GM23248 (cell line): ENCODE results near the gene TARBP2. TPM values are rescaled to one million over a fixed set of nuclear protein-coding genes. Genes with fewer than 3 reads are reported as not detected.
A peak's percentile ranks its signal among the peaks of the same experiment; 100 is the strongest.

Experiments
- DNase-seq: peaks from one replicate; pipeline ENCODE4 v3.0.0-alpha.2; 2015
- H2AFZ ChIP-seq: fragments of 200-600 bp; sonication (generic); 2 replicates; pipeline ENCODE4 v1.6.1; 2016; ENCODE audit warnings: antibody characterized with exemption
- H3F3A ChIP-seq: fragments of 200-600 bp; sonication (generic); 2 replicates; pipeline ENCODE4 v1.6.1; 2016; ENCODE audit warnings: mild to moderate bottlenecking, antibody characterized with exemption, mixed run types; ENCODE audit not compliant: insufficient read depth
- H3K27ac ChIP-seq: fragments of 200-600 bp; sonication (generic); 2 replicates; pipeline ENCODE4 v1.5.1; 2016; ENCODE audit warnings: mild to moderate bottlenecking
- H3K27me3 ChIP-seq: fragments of 200-600 bp; sonication (generic); replicated peaks from 2 replicates; pipeline ENCODE4 v1.6.1; 2016; ENCODE audit warnings: mild to moderate bottlenecking; ENCODE audit not compliant: insufficient read depth
- H3K36me3 ChIP-seq: fragments of 200-600 bp; sonication (generic); 2 replicates; pipeline ENCODE4 v1.6.1; 2016; ENCODE audit warnings: low read depth, mild to moderate bottlenecking
- H3K4me1 ChIP-seq: fragments of 200-600 bp; sonication (generic); 2 replicates; pipeline ENCODE4 v1.6.1; 2016; ENCODE audit warnings: mild to moderate bottlenecking; ENCODE audit not compliant: insufficient read depth
- H3K4me2 ChIP-seq: fragments of 200-600 bp; sonication (generic); one replicate; pipeline ENCODE4 v1.6.1; 2016; ENCODE audit warnings: mild to moderate bottlenecking; ENCODE audit not compliant: unreplicated experiment
- H3K4me3 ChIP-seq: fragments of 200-600 bp; sonication (generic); 2 replicates; pipeline ENCODE4 v1.5.1; 2016; ENCODE audit warnings: mild to moderate bottlenecking
- H3K79me2 ChIP-seq: fragments of 200-600 bp; sonication (generic); 2 replicates; pipeline ENCODE4 v1.6.1; 2016; ENCODE audit warnings: mild to moderate bottlenecking; ENCODE audit not compliant: insufficient read depth
- H3K9ac ChIP-seq: fragments of 200-600 bp; sonication (generic); 2 replicates; pipeline ENCODE4 v1.6.1; 2016; ENCODE audit warnings: mild to moderate bottlenecking
- H3K9me2 ChIP-seq: fragments of 200-600 bp; sonication (generic); 2 replicates; pipeline ENCODE4 v1.6.1; 2016; ENCODE audit warnings: mixed run types, mild to moderate bottlenecking, moderate library complexity; ENCODE audit not compliant: insufficient read depth
- H3K9me3 ChIP-seq: fragments of 200-600 bp; sonication (generic); one replicate; pipeline ENCODE4 v1.6.1; 2017; ENCODE audit warnings: low read depth
- H4K20me1 ChIP-seq: fragments of 200-600 bp; sonication (generic); 2 replicates; pipeline ENCODE4 v1.6.0; 2016; ENCODE audit not compliant: insufficient read depth
- EZH2 ChIP-seq: fragments of 200-600 bp; sonication (generic); IDR thresholded peaks from 2 replicates; pipeline ENCODE4 v1.6.1; 2018; ENCODE audit warnings: antibody characterized with exemption, mild to moderate bottlenecking; ENCODE audit not compliant: insufficient read depth, poor library complexity, severe bottlenecking
- EZH2phosphoT487 ChIP-seq: fragments of 200-600 bp; sonication (generic); IDR thresholded peaks from 2 replicates; pipeline ENCODE4 v1.6.1; 2018; ENCODE audit warnings: antibody characterized with exemption, moderate library complexity, mild to moderate bottlenecking, low read depth; ENCODE audit not compliant: insufficient read depth
- WGBS, 2 experiments: methylation state at CpG; one replicate each; pipeline ENCODE4 v1.1.6; 2015 to 2017; ENCODE audit warnings: low lambda C conversion rate in 2 of 2, low coverage in 1 of 2; ENCODE audit errors: missing lambda C conversion rate in 2 of 2; 5-methylcytosine and 5-hydroxymethylcytosine counted together
- in situ Hi-C: fragments of 300-500 bp; cut with MboI; formaldehyde crosslinking; loops from 2 replicates; pipeline ENCODE4 v1.15.0; 2020
- polyA plus RNA-seq: library from polyadenylated mRNA; unstranded; fragments of >200 nt; fragmentation: Nextera tagmentation; extraction: Ambion mirVana; gene quantifications from 2 replicates; pipeline ENCODE4 v1.2.1, GENCODE V29; 2016
- total RNA-seq: library from RNA; depleted of rRNA; stranded (reverse); fragments of >200 nt; shearing (Covaris generic); gene quantifications from 2 replicates; pipeline ENCODE4 v1.2.3, GENCODE V29; 2014

Gene TARBP2
- total and polyA plus RNA-seq, 2 experiments from 2014 or later = 36.0 to 40.1 TPM

DNA sequence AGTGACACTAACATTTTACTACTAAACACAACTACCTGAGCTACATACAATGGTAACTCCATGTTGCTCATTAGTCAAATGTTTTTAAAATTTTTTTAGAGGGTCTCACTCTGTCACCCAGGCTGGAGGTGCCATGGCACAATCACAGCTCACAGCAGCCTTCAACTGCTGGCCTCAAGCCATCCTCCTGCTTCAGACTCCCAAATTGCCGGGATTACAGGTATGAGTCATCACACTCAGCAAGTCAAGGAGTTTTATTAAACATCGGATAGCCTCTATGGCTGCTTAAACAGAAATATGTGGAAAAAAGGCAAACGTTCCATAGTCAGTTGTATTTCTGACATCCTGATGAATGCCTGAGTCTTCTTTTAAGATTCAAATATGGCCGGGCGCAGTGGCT is 17.3 kb downstream of the TARBP2 start:
- peak; percentile 29 for DNase-seq
- peaks cover 55% of the 10 kb centered on the region for H3K36me3 ChIP-seq
- no peaks in the 10 kb centered on the region for H3F3A ChIP-seq
- no peaks in the 10 kb centered on the region for H3K79me2 ChIP-seq
- H3K9me3 ChIP-seq = no peaks in the 10 kb centered on the region
- H3K9me2 ChIP-seq = no peaks in the 10 kb centered on the region
- no peak for TF ChIP-seq EZH2phosphoT487
- no peak for TF ChIP-seq EZH2
- H3K4me1 ChIP-seq = no peaks in the 10 kb centered on the region
- in situ Hi-C loops = no loop called here
- H3K4me3 ChIP-seq = no peak overlapping the region
- WGBS, 2 experiments = 76% methylated on average over 5 of the region's 5 CpGs
- H3K27me3 ChIP-seq = no peaks in the 10 kb centered on the region
- no peak overlapping the region for H3K27ac ChIP-seq
- H3K4me2 ChIP-seq = no peak overlapping the region
- no peak overlapping the region for H3K9ac ChIP-seq
- H2AFZ ChIP-seq = no peak overlapping the region
- no peaks in the 10 kb centered on the region for H4K20me1 ChIP-seq

DNA sequence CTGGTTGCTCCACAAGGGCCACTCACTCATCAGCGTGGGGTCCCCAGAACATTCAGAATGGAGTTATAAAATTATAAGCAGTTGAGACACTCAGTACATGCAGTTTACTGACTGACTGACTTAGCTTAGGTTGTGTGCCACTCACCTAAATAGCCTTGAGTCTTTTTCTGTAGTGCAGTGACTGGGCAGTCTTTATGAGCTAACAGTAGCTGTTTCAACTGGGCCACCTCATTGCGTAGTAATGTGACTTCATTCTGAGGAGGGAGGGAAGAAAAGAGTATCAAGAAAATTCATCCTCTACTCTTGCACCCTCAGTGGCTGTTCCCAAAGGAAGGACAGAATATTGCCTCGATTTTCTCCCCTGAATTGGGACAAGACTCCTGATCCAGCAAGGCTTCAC is 22.0 kb downstream of the TARBP2 start:
- no peaks in the 10 kb centered on the region for H3K4me1 ChIP-seq
- no peaks in the 10 kb centered on the region for H3K9me3 ChIP-seq
- H2AFZ ChIP-seq = no peak overlapping the region
- in situ Hi-C loops = no loop called here
- H3K4me2 ChIP-seq = no peak overlapping the region
- no peaks in the 10 kb centered on the region for H3K27me3 ChIP-seq
- peaks cover 59% of the 10 kb centered on the region for H3K36me3 ChIP-seq
- H4K20me1 ChIP-seq = no peaks in the 10 kb centered on the region
- no peaks in the 10 kb centered on the region for H3K79me2 ChIP-seq
- H3K9ac ChIP-seq = no peak overlapping the region
- no peaks in the 10 kb centered on the region for H3F3A ChIP-seq
- no peak overlapping the region for H3K4me3 ChIP-seq
- no peak for TF ChIP-seq EZH2phosphoT487
- TF ChIP-seq EZH2 = no peak
- peak; percentile 16 for DNase-seq
- 79 to 90% methylated on average over 3 of the region's 3 CpGs for WGBS, 2 experiments
- H3K27ac ChIP-seq = no peak overlapping the region
- no peaks in the 10 kb centered on the region for H3K9me2 ChIP-seq

DNA sequence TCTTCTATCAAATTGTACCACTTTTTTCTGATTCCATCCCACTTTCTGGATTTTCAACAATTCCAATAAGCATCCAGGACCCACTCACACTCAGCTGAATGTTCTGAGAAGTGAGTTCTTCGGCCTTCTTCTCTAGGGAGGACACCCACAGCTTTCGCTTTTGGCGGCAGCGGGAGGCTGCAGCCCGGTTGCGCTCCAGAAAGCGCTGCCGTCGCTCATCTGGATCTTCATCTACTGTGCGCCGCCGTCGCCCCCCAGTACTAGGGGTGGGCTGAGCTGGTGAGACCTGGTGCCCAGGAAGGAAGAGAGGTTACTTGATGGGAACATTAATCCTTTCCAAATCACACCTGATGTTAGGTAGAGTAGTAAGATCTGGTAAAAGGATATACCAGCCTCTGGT is 23.4 kb downstream of the TARBP2 start:
- in situ Hi-C loops = no loop called here

DNA sequence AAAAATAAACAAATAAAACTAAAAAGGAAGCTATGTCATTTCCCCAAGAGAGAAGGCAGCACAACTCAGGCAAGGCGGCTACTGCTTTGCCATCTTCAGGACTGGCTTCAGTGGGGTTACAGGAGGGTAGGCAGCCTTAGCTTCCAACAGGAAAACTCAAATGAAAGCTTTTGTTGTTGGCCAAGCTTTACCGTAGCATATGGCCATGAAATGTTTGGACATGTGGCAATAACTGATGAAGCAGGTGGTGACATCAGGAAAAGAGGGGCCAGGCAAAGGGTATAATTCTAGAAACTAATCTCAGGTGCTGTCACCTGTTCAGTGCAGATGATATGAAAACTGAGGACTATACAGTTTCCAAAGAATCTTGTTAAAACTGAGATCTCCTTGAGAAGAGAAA is 29.0 kb downstream of the TARBP2 start:
- Histone ChIP-seq H3K27me3 (no peaks in the 10 kb centered on the region), H3F3A (peaks cover 7% of the 10 kb centered on the region; the same call in 1 of the 2 replicates), H3K36me3 (peaks cover 47% of the 10 kb centered on the region), H3K27ac (no peak overlapping the region), H3K4me3 (no peak overlapping the region), H3K9me3 (no peaks in the 10 kb centered on the region), H3K4me2 (no peak overlapping the region), H2AFZ (no peak overlapping the region), H3K9ac (no peak overlapping the region), H3K9me2 (no peaks in the 10 kb centered on the region), H4K20me1 (no peaks in the 10 kb centered on the region), H3K79me2 (no peaks in the 10 kb centered on the region), H3K4me1 (0 out of 2 replicates have a peak, but pooled peaks cover 4% of the 10 kb centered on the region)
- 98% methylated on average over 2 of the region's 2 CpGs for WGBS, 2 experiments
- in situ Hi-C loops = no loop called here
- TF ChIP-seq EZH2 (no peak), EZH2phosphoT487 (no peak)
- DNase-seq = no peak

More for the DNA sequence above, 23.4 kb downstream of the TARBP2 start:
- Histone ChIP-seq H3K4me3 (no peak overlapping the region), H3K9ac (no peak overlapping the region), H2AFZ (no peak overlapping the region), H3K36me3 (peaks cover 54% of the 10 kb centered on the region), H3K27ac (no peak overlapping the region), H4K20me1 (no peaks in the 10 kb centered on the region), H3K9me2 (no peaks in the 10 kb centered on the region), H3K4me1 (no peaks in the 10 kb centered on the region), H3K9me3 (no peaks in the 10 kb centered on the region), H3K79me2 (no peaks in the 10 kb centered on the region), H3K4me2 (no peak overlapping the region), H3F3A (no peaks in the 10 kb centered on the region), H3K27me3 (no peaks in the 10 kb centered on the region)
- no peak for DNase-seq
- 94 to 98% methylated on average over 13 of the region's 13 CpGs for WGBS, 2 experiments
- TF ChIP-seq EZH2 = no peak
- TF ChIP-seq EZH2phosphoT487 = no peak

DNA sequence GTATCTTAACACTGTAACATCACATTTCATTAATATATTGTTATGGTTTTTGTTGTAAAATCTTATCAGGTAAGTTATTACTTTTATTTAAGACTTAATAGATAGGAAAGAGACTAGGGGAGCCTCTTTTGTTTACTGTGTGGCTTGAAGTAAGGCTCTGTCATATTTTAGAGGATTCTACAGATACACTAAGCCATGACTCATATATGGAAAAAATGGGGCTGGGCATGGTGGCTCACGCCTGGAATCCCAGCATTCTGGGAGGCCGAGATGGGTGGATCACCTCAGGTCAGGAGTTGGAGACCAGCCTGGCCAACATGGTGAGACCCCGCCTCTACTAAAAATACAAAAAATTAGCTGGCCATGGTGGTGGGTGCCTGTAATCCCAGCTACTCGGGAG is 29.8 kb downstream of the TARBP2 start:
- peak; percentile 69 for DNase-seq
- in situ Hi-C loops = no loop called here
- H3K4me2 ChIP-seq = no peak overlapping the region
- no peaks in the 10 kb centered on the region for H4K20me1 ChIP-seq
- peak overlapping the region; percentile 16 for H3K27ac ChIP-seq
- WGBS, 2 experiments = 68 to 77% methylated on average over 4 of the region's 4 CpGs
- peaks cover 51% of the 10 kb centered on the region for H3K36me3 ChIP-seq
- no peak overlapping the region for H2AFZ ChIP-seq
- no peaks in the 10 kb centered on the region for H3K9me3 ChIP-seq
- H3K9ac ChIP-seq = no peak overlapping the region
- no peaks in the 10 kb centered on the region for H3K27me3 ChIP-seq
- H3K9me2 ChIP-seq = no peaks in the 10 kb centered on the region
- H3F3A ChIP-seq = peaks cover 7% of the 10 kb centered on the region; the same call in 1 of the 2 replicates
- TF ChIP-seq EZH2 (no peak), EZH2phosphoT487 (no peak)
- no peaks in the 10 kb centered on the region for H3K79me2 ChIP-seq
- 0 out of 2 replicates have a peak, but pooled peaks cover 4% of the 10 kb centered on the region for H3K4me1 ChIP-seq
- no peak overlapping the region for H3K4me3 ChIP-seq
